Measurements from ENCODE around the gene MCTP1.
"Not testable (repeated sequence)": the region's sequence is repeated elsewhere in the genome, so short reads cannot be mapped to it uniquely, and the experiment has no call there.

Gene MCTP1

DNA sequence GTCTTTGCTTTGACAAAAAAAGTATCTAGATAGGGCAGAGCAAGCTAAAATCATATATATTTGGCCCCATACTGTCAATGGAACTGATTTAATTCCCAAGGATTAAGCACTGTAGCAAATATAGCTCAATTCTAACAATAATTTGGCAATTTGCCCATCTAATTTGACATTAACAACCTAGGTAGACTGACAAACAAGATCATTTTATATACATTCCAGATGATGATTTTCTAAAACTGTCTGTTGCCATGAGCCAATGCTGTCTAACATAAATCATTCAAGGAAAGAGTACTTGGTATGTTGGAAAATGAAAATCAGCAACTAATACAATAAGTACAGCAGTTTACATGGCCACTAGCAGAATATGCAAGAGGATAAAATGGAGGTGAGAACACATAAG lies 32.1 kb downstream of the MCTP1 start:
- DNase-seq (ENCODE audit: low read depth, low spot score): no peak

DNA sequence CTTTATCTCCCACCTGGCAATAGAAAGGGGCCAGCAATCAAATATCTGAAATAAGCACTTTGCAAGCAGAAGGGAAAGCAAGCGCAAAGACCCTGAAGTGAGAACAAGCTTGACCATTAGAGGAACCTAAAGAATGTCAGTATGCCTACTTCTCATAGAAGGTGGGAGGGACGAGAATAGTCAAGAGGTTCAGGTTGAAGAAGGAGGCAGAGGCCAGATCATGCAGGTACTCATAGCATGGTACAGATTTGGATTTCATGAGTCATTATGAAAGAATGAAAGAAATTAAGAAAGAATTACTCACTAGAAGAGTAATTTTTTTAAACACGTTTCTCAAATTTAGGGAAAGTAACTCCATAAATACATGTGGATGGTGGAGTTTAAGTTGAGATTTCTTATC lies 33.7 kb downstream of the MCTP1 start:
- DNase-seq (ENCODE audit: low read depth, low spot score): no peak

DNA sequence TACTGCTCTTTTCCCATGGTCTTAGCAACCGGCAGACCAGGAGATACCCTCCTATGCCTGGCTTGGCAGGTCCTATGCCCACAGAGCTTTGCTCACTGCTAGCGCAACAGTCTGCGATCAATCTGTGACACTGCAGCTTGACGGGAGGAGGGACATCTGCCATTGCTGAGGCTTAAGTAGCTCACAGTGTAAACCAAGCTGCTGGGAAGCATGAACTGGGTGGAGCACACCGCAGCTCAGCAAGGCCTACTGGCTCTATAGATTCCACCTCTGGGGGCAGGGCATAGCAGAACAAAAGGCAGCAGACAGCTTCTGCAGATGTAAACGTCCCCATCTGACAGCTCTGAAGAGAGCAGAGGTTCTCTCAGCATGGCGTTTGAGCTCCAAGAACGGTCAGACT lies 40.4 kb downstream of the MCTP1 start:
- DNase-seq (ENCODE audit: low read depth, low spot score): no peak

DNA sequence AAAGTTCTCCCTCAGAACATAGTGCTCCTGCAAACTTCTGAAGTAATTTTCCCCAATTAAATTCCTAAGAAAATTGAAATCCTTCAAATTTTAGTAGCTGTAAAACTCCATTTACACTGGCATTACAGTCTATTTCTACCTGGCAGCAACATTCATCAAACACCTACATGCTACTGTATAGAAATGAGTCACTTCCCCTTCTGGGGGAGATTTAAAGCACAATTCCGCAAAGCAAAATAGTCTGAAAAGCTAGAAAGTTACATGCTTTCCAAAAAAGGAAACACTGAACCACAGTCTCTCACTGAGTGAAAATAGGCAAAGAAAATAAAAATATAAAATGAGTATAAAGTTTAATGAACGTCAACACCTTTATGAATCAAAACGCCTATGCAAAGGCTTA lies 43.3 kb downstream of the MCTP1 start:
- no peak for DNase-seq (ENCODE audit: low read depth, low spot score)

DNA sequence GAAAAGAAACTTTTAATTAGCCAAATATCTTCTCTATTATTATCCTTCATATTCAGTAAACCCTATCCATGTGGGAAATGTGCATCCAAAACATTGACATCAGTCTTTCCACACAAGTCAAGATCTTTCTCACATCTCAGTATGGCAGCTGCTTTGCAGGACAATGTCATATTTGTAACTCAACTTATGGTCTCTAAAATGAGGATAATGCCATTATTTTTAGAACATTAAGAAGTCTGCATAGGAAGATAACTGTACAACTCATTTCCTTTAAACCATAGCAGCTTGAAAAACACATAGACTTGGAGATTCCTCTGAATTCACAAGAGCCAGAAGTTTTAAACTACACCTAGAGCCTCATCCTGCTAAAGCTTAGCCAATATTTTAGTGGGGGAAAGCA lies 43.7 kb downstream of the MCTP1 start:
- DNase-seq (ENCODE audit: low read depth, low spot score): no peak

DNA sequence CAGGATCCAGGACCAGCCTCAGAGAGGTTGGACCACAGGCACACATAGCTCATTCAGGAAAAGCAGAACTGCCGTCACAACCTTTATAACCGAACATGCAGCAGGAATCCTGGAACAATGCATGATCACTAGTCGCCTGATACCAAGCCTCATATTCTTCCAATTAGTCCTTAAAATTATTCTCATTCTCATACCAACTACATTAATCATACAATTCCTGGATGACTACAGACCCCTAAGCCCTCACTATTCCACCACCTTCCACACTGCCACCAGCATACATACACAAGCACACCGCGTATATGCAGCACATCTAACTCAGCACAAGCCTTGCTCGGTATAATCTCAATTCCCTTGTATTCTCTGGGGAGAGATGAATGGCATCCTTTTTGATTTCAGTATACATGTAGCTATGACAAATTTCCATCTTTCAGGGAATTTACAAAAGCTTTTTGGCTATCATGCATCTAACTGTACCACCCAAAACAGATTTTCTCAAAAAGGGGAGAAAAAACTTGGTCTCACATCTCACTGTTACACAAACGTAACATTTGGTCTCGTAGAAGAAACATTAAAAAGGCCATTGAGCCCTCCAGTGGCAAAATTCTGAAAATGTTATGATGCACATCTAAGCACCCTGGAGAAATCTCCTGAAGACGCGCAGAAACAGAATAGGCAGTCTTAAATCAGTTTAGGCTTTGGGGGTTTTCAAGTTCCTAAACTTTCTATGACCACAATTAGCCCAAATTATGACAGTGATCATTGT lies 46.2 kb downstream of the MCTP1 start:
- DNase-seq (ENCODE audit: low read depth, low spot score): no peak

DNA sequence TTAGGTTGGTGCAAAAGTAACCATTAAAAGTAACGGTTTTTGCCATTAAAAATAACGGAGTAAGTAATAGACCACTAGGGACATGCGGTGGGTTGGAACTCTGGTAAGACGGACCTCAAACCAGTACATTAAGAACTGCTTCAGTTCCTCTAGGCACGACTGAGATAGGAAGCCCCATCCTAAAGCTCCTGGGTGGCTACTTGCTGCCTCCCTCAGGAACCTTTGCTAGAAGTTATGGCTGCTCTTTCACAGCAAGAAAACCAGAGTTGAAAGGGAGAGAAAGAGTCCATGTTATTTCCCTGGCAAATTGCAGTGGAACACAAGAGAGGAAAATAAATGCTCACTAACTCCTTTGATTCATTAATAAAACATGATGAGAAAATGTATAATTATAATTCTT lies 47.6 kb downstream of the MCTP1 start:
- DNase-seq (ENCODE audit: low read depth, low spot score): no peak

DNA sequence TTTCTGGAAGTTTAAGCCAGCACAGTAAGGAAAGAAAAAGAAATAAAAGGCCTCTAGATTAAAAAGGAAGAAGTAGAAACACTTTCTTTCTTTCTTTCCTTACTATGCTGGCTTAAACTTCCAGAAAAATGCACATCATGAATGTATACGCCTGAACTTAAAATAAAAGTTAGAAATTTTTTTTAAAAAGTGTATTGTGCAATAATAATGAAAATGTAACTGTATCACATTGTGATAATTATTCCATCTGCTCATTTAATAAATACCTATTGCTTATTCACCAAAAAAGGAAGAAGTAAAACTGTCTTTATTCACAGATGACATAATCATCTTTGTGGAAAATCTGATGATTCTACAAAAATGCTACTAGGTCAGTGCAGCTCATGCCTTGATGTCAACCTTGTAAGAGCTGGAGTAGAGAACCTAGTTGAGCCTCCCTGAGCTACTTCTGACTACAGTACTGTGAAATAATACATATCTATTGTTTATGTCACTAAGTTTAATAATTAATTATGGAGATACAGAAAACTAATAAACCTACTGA lies 49.4 kb downstream of the MCTP1 start:
- DNase-seq (ENCODE audit: low read depth, low spot score): no peak

DNA sequence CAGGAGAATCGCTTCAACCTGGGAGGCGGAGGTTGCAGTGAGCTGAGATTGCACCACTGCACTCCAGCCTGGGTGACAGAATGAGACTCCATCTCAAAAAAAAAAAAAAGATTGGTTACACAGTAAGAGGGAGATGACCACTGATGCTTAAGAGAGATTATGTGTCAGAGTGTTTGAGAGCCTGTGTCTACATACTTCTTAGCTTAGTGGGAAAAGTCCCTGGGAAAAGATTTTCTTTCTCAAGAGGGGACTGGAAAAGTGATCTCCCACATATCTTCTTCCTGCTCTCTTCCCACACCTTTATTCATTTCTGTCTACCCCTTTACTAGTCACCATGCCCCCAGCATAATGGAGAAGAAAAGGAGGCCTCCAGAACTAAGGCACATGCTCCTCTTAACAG lies 55.2 kb downstream of the MCTP1 start:
- no peak for DNase-seq (ENCODE audit: low read depth, low spot score)

DNA sequence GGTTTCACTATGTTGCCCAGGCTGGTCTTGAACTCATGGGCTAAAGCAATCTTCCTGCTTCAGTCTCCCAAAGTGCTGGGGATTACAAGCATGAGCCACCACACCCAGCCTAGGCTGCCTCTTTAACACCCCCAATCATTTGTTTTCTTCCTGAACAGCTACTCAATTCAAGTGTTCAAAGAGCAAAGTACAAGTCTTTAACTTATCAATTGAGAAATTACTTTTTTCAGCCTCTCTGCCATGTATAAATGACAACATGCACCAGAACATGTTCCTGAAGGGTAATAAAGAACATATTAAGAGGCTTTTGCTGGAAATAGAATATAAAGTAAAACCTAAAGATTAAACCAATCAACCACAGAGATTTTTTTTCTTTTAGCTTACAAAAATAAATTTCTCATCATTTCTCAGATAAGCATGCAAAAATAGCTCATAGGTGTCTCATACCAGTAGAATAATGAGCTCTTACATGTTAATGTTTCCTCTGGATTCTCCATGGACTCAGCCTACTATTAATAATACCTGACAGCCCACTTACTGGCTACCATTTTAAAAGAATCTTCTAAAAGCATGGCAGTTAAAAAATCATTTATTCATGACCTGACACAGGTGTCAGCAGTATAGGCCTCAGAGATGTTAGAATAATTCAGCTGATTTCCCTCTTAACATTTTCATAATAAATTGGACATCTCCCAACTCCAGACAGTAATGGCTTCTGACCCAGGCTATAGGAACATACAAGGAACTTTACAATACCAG lies 60.0 kb downstream of the MCTP1 start:
- DNase-seq (ENCODE audit: low read depth, low spot score): no peak

DNA sequence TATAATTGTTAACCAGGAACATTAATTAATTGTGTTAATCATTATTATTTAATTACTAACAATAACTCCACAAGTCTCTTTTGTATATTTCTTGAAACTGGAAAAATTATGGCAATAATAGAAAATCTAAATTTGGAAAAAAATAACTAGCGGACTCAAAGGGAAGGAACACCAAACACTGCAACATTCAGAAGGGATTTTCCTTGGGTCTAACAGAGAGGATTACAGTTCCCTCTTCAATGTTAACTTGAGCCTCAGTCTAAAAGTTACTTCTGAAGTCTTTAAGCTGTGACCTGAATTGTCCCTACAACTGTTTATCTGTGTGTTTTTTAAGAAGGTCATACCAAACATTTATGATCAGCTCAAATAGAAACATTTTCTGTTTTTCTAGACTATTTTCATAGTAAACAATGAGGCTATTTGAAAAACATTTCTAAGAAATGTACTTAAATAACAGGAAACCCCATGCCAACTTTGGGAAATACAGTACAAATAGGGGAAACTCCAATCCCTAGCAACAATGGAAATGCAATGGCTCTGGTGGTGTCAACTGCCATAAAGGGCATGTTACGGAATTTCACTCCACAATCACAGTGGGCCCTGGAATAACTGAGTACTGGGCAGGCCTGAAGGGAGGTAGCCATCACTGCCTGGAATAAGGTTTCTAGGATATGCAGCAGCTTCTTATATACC lies 61.2 kb downstream of the MCTP1 start:
- DNase-seq (ENCODE audit: low read depth, low spot score): peak; percentile 54

DNA sequence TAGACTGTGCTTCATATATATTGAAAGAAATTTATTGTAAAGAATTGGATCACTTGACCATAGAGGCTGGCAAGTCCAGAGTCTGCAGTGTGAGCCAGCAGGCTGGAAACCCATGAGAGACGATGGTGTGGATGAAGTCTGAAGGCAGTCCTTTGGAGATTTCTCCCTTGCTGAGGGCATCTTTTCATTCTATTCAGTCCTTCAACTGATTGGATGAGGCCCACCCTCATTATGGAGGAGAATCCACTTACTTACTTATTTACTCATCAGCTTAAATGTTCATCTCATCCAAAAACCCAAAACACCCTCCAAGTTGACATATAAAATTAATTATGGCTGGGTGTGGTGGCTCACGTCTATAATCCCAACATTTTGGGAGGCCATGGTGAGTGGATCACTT lies 62.1 kb downstream of the MCTP1 start:
- no peak for DNase-seq (ENCODE audit: low read depth, low spot score)

DNA sequence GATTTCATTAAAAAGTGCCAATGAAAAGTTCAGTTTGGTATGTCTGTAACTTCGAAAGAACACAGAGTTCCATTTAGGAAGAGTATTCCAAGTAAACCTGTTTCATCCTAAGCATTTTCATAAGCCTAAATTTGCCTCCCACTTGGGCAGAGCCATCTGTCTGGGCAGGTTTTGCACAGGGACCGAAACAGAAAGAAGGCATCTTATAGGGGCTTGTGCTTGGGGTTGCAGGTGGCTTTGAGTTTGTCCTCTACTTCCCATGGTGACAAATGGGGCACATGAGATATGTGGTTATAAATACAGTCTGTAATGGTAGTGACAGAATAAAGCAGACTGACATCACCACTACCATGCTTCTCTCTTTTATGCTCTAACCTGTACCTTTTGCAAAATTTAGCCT lies 63.7 kb downstream of the MCTP1 start:
- no peak for DNase-seq (ENCODE audit: low read depth, low spot score)

DNA sequence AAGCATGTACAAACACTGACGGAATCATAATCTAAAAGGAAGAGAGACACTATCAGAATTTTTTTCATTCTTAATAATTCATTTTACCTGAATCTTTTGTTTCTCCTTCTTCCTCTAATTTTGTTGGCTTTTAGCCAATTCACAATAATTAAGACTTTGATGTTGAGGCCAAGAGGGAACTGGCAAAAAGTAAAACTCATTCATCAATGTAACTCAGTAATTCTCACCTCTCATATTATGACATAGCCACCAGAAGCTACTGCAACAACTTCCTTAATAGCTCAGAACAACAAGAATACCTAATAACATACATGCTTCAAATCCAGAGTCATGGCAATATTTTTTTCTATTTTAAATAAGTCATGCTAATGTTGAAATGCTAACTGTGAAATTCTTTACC lies 64.5 kb downstream of the MCTP1 start:
- DNase-seq (ENCODE audit: low read depth, low spot score): no peak

DNA sequence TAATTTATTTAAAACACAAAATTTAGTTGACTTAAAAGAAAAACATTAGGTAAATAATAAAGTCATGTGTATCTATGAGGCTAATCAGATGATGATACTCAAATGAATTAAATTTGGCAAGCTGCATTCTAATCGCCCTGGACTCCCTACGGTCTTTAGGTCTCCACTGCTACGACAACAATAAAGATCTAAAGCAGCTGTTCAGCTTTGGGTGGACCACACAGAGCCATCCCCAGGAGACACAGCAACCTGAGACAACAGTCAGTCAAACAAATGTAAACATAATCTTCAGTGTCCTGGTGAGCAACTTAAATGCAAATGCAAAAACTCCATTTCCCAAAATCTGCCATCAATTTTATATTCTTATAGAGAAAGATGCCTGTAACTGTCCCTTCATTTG lies 65.5 kb downstream of the MCTP1 start:
- DNase-seq (ENCODE audit: low read depth, low spot score): peak; percentile 43

DNA sequence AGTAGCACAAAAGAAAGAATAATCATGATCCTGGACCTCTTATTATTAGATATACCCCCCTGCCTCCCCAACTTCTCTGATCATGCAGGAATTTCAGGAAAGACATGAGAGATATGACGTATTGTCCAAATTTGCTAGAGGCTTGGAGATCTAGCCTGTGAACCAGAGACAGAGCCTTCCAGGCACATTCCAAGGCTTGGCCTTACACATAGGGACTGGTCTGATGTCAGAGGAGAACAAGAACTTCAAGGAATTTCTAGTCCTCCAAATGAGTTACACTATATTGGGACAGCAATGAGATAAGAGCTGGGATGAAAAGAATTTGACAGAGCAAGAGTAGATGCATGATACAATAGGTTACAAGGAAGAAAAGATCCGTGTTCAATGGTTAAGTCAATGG lies 67.0 kb downstream of the MCTP1 start:
- no peak for DNase-seq (ENCODE audit: low read depth, low spot score)

DNA sequence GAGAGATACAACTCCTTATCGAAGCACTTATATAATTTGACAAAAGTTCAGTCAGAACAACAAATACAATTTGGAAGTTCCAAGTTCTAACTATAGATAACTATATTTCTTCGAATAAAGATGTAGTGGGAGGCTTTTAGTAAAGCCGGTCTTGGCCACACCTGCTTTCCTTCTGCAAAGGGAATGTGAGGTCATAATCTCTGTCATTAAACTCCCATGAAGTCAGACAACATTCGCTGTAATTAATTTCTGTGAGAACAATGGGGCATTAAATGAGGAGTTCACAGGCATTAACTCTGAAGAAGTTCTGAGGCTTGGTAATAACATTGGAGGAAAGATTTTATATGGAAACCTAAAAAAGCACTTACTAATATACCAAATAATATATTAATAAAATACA lies 67.5 kb downstream of the MCTP1 start:
- no peak for DNase-seq (ENCODE audit: low read depth, low spot score)

DNA sequence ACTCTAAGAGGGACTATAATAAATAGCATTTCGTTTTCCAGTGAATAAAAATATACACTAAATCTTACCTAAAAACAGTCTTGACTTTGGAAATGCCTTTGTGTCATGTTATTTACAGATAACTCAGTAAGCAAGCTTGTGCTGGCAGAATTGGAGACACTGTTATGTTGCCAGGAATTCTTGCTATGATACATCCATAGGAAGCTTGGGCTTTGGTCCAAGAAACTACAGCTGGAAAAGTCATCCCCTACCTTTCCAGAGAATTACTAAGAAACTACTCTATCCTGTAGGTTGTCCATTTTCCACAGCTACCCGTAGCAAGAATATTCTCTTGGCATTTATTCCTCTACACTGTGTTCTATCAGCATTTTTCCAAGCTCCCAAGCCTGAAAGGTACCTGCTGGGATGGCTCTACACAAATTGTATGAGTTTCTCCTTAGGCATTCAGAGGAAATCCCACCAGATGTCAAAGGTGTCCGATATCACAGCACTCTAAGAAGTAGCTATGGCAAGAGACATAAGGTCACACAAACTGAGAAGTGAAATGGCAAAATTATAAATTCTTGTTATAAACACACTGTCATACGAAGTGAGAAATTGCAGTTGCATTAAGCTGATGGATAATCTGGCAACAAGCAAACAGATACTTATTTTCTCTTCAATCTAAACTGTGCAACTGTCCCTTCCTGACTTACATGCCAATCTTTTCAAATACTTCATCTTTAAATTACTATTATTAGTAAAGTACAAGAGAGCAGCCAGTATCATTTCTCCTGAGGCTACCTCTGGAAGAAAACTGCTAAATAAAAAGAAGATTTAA lies 68.5 kb downstream of the MCTP1 start:
- DNase-seq (ENCODE audit: low read depth, low spot score): no peak

DNA sequence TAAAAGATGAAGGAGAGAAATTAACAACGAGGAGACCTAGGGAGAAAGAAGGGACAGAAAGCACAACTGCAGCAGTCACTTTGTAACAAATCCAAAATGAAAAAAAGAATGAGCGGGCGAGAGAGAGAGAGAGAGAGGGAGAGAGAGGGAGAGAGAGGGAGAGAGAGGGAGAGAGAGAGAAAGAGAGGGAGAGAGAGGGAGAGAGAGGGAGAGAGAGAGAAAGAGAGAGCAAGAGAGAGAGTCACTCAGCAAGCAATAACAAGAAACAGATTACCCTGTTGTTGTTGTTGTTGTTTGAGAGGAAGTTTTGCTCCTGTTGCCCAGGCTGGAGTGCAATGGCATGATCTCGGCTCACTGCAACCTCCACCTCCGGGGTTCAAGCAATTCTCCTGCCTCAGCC lies 77.1 kb downstream of the MCTP1 start:
- not testable (repeated sequence) for DNase-seq (ENCODE audit: low read depth, low spot score)

DNA sequence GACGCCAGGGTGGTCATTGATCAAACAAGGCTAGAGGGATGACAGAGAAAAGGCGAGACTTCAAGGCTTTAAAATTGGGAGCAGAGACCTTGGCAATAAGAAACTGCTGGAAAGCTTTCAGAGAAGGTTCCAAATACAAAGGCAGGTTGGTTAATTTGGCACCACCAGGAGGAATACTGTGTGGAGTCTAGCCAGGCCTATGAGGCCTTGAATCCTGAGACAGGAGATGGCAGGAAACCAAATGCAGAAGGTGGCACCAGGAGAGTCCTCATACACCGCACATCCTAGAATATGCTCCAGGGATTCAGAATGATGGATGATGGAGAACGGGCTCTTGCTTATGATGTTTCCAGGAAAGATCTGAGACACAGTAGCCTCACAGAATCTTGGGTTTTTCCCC lies 90.0 kb downstream of the MCTP1 start:
- no peak for DNase-seq (ENCODE audit: low read depth, low spot score)

DNA sequence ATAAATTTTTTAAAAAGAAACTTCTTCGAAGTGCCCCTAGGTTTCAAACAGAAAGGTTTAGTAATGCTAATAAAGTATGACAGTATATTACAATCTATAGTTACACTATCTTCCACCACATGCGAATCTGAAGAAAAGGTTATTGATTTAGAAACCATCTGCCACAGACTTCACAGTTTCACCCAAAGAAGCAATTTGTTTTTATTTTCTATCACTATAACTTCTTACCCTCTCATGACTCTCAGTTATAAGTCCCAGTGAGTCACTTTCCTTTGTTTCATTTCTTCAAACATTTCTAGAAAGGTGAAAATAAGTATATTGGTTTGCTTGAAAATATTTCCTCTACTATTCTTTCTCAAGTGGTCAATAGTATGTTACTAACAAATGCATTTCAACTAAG lies 93.6 kb downstream of the MCTP1 start:
- no peak for DNase-seq (ENCODE audit: low read depth, low spot score)

DNA sequence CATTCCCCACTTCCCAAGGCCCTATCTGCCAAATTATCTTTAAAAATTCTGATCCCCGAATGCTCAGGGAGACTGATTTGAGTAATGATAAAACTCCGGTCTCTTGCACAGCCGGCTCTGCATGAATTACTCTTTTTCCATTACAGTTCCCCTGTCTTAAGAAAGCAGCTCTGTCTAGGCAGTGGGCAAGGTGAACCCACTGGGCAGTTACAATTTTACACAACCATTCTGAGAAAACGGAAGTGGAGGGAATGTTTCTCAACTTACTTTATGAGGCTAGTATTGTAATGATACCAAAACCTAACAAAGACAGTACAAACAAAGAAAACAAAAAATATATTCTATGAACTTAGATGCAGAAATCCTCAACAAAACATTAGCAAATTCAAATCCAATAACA lies 100.0 kb downstream of the MCTP1 start:
- DNase-seq (ENCODE audit: low read depth, low spot score): no peak

All from smooth muscle cell of the brain vasculature (primary cell).